OCI-LY1 (cell line): ENCODE results near the gene SMOC2.

Experiments
- H2AFZ ChIP-seq: fragments of 200-600 bp; sonication (generic), shearing (Covaris generic); 2 replicates; pipeline ENCODE4 v1.6.0; 2014; ENCODE audit warnings: antibody characterized with exemption, mild to moderate bottlenecking, low read length
- H3F3A ChIP-seq: fragments of 200-600 bp; sonication (generic), shearing (Covaris generic); 2 replicates; pipeline ENCODE4 v1.6.0; 2014; ENCODE audit warnings: mild to moderate bottlenecking, antibody characterized with exemption, low read length, moderate library complexity; ENCODE audit not compliant: insufficient read depth
- H3K27ac ChIP-seq: fragments of 200-600 bp; sonication (generic); 2 replicates; pipeline ENCODE4 v1.5.1; 2014; ENCODE audit warnings: low read length, mixed run types, mild to moderate bottlenecking, low read depth; ENCODE audit not compliant: poor library complexity, severe bottlenecking
- H3K27me3 ChIP-seq: fragments of 200-600 bp; sonication (generic); 2 replicates; pipeline ENCODE4 v1.6.0; 2014; ENCODE audit warnings: antibody characterized with exemption, mild to moderate bottlenecking, low read length, moderate library complexity; ENCODE audit not compliant: insufficient read depth
- H3K36me3 ChIP-seq: fragments of 200-600 bp; sonication (generic); 2 replicates; pipeline ENCODE4 v1.6.1; 2014; ENCODE audit warnings: mild to moderate bottlenecking, antibody characterized with exemption, low read length, moderate library complexity, mixed read lengths; ENCODE audit not compliant: insufficient read depth
- H3K4me1 ChIP-seq: fragments of 200-600 bp; sonication (generic); 2 replicates; pipeline ENCODE4 v1.5.1; 2014; ENCODE audit warnings: mild to moderate bottlenecking, low read length, moderate library complexity; ENCODE audit not compliant: insufficient read depth, severe bottlenecking
- H3K4me2 ChIP-seq: fragments of 200-600 bp; sonication (generic), shearing (Covaris generic); 2 replicates; pipeline ENCODE4 v1.6.1; 2014; ENCODE audit warnings: low read length
- H3K4me3 ChIP-seq: fragments of 200-600 bp; sonication (generic); 2 replicates; pipeline ENCODE4 v1.5.1; 2014; ENCODE audit warnings: low read length, low read depth, mild to moderate bottlenecking, mixed read lengths; ENCODE audit not compliant: poor library complexity, severe bottlenecking
- H3K79me2 ChIP-seq: fragments of 200-600 bp; shearing (Covaris generic); 2 replicates; pipeline ENCODE4 v1.6.1; 2016; ENCODE audit warnings: mixed run types, low read length, mixed read lengths; ENCODE audit not compliant: insufficient read depth
- H3K9ac ChIP-seq: fragments of 200-600 bp; sonication (generic), shearing (Covaris generic); 2 replicates; pipeline ENCODE4 v1.6.1; 2014; ENCODE audit warnings: mild to moderate bottlenecking, low read length, mixed read lengths
- H3K9me2 ChIP-seq: fragments of 200-600 bp; sonication (generic), shearing (Covaris generic); 2 replicates; pipeline ENCODE4 v1.6.1; 2014; ENCODE audit warnings: low read depth, mild to moderate bottlenecking, low read length, mixed read lengths
- H3K9me3 ChIP-seq: fragments of 200-600 bp; shearing (Covaris generic); 2 replicates; pipeline ENCODE4 v1.6.1; 2014; ENCODE audit warnings: low read length, mixed read lengths
- H4K20me1 ChIP-seq: fragments of 200-600 bp; sonication (generic), shearing (Covaris generic); 2 replicates; pipeline ENCODE4 v1.6.0; 2016; ENCODE audit warnings: mild to moderate bottlenecking, low read length; ENCODE audit not compliant: insufficient read depth
- EZH2 ChIP-seq: fragments of 200-600 bp; sonication (generic), shearing (Covaris generic); IDR thresholded peaks from 2 replicates; pipeline ENCODE4 v1.8.0; 2017; ENCODE audit warnings: borderline replicate concordance, mixed run types, mild to moderate bottlenecking, antibody characterized with exemption, low read length, moderate library complexity, mixed read lengths
- TF ChIP-seq, protein P1 (sequence below): fragments of 200-600 bp; sonication (generic), shearing (Covaris generic); IDR thresholded peaks from 2 replicates; pipeline ENCODE4 v1.5.1; 2017; ENCODE audit warnings: mild to moderate bottlenecking, antibody characterized with exemption, low read length, moderate library complexity, mixed read lengths

SMOC2 gene

DNA sequence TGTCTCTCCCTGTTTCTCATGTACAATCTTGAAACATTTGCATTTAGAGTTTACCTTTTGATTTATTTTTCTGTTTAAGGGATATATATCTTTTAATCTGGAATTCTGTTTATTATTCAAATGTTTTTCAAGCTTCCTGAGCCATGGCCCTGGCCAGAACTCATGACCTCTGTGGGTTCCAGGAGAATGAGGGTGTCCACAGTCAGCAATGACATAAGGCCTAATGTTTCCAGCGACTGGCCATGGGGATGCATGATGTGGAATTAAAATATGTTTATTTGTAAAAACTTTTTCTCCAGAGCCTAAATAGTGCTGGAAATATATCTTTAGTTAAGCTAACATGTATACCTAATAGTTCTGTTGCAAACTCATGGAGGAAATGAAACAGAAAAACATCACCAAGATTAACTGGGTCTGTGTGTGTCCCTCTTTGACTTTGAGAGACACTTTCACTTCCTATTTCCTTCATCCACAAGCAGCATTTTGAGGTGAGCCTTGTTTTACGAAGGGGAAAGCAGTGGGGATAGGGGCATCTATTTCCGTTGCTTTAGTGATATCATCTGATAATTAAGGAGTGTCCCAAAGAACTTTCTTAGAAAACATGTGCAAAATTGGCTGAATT lies 87.6 kb downstream of the SMOC2 start:
- Histone ChIP-seq H3K4me3 (no peak overlapping the region), H3K9ac (no peak overlapping the region), H4K20me1 (no peaks in the 10 kb centered on the region), H3K9me2 (no peaks in the 10 kb centered on the region), H3K4me2 (no peak overlapping the region), H3K4me1 (no peaks in the 10 kb centered on the region), H3K79me2 (no peaks in the 10 kb centered on the region), H3K27ac (no peak overlapping the region), H2AFZ (no peak overlapping the region), H3K9me3 (no peaks in the 10 kb centered on the region), H3F3A (no peaks in the 10 kb centered on the region), H3K36me3 (no peaks in the 10 kb centered on the region), H3K27me3 (no peaks in the 10 kb centered on the region)
- TF ChIP-seq EZH2 = no peak
- TF ChIP-seq, protein P1, sequence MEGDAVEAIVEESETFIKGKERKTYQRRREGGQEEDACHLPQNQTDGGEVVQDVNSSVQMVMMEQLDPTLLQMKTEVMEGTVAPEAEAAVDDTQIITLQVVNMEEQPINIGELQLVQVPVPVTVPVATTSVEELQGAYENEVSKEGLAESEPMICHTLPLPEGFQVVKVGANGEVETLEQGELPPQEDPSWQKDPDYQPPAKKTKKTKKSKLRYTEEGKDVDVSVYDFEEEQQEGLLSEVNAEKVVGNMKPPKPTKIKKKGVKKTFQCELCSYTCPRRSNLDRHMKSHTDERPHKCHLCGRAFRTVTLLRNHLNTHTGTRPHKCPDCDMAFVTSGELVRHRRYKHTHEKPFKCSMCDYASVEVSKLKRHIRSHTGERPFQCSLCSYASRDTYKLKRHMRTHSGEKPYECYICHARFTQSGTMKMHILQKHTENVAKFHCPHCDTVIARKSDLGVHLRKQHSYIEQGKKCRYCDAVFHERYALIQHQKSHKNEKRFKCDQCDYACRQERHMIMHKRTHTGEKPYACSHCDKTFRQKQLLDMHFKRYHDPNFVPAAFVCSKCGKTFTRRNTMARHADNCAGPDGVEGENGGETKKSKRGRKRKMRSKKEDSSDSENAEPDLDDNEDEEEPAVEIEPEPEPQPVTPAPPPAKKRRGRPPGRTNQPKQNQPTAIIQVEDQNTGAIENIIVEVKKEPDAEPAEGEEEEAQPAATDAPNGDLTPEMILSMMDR = no peak

DNA sequence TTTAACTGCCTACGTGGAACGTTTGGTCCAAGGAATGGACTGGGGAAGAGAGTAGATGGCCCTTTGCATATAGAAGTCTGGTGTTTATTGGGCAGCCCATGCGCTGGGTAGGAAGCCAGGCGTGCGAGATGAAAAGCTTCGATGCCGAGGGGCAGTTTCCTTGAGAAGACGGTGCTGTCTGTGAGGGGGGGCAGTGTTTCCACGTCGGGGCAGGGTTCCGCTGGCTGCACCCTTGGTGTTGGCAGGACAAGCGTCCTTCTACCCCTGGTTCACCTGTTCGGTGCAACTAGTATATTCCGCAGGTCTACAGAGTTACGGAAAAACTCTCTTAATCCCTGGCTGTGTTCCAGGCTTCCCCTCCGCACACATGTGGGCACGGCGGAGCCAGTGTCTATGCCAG lies 88.2 kb downstream of the SMOC2 start:
- H3K27me3 ChIP-seq = no peaks in the 10 kb centered on the region
- no peaks in the 10 kb centered on the region for H4K20me1 ChIP-seq
- no peaks in the 10 kb centered on the region for H3K9me3 ChIP-seq
- H3K27ac ChIP-seq = no peak overlapping the region
- no peaks in the 10 kb centered on the region for H3K36me3 ChIP-seq
- H3K79me2 ChIP-seq = no peaks in the 10 kb centered on the region
- no peak overlapping the region for H3K4me2 ChIP-seq
- H3F3A ChIP-seq = no peaks in the 10 kb centered on the region
- no peak overlapping the region for H3K4me3 ChIP-seq
- no peaks in the 10 kb centered on the region for H3K4me1 ChIP-seq
- H2AFZ ChIP-seq = no peak overlapping the region
- H3K9me2 ChIP-seq = no peaks in the 10 kb centered on the region
- TF ChIP-seq, protein P1 = no peak
- no peak for TF ChIP-seq EZH2
- no peak overlapping the region for H3K9ac ChIP-seq

DNA sequence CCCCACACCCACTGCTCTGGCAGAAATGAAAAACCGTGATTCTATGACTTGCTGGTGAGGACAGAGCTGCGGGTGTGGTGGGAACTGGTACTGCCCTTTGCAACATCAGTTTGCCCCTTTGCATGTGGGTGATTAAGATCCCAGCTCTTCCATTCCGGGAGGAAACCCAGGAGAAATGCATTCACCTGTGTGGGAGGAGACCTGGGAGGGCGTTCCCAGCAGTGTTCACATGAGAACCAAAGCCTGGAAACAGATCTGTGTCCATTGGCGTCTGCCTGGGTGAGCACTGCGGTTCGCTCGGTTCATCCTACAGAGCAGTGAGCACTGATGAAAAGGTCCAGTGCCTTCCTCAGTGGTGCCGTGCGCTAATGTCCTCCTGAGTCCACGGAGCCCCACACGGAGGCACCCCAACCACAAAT lies 89.7 kb downstream of the SMOC2 start:
- Histone ChIP-seq H2AFZ (no peak overlapping the region), H3K27ac (no peak overlapping the region), H4K20me1 (no peaks in the 10 kb centered on the region), H3K36me3 (no peaks in the 10 kb centered on the region), H3K4me2 (no peak overlapping the region), H3K4me3 (no peak overlapping the region), H3K9ac (no peak overlapping the region), H3K27me3 (no peaks in the 10 kb centered on the region), H3F3A (no peaks in the 10 kb centered on the region), H3K9me3 (no peaks in the 10 kb centered on the region), H3K9me2 (no peaks in the 10 kb centered on the region), H3K79me2 (no peaks in the 10 kb centered on the region), H3K4me1 (no peaks in the 10 kb centered on the region)
- no peak for TF ChIP-seq EZH2
- TF ChIP-seq, protein P1 = no peak
